Measurements from ENCODE around the gene SSR1.
A peak's percentile ranks its signal among the peaks of the same experiment; 100 is the strongest.
"Not testable (repeated sequence)": the region's sequence is repeated elsewhere in the genome, so short reads cannot be mapped to it uniquely, and the experiment has no call there.

SSR1 gene

GRCh38 chr6:7274525-7274924, 38.5 kb downstream of the SSR1 start:
- not testable (repeated sequence) for DNase-seq

- DNase-seq: no peak
Measured at GRCh38 chr6:7273709-7274108, 39.3 kb downstream of the SSR1 start.

GRCh38 chr6:7271205-7271534, 41.8 kb downstream of the SSR1 start:
- DNase-seq: no peak

- no peak for DNase-seq
Measured at GRCh38 chr6:7270320-7271204, 42.4 kb downstream of the SSR1 start.

GRCh38 chr6:7269816-7270215, 43.2 kb downstream of the SSR1 start:
- no peak for DNase-seq

GRCh38 chr6:7268816-7269555, 44.0 kb downstream of the SSR1 start:
- no peak for DNase-seq

- no peak for DNase-seq
Measured at GRCh38 chr6:7268362-7268761, 44.6 kb downstream of the SSR1 start.

GRCh38 chr6:7267466-7268091, 45.4 kb downstream of the SSR1 start:
- DNase-seq: no peak

- no peak for DNase-seq
Measured at GRCh38 chr6:7267071-7267465, 45.9 kb downstream of the SSR1 start.

- not testable (repeated sequence) for DNase-seq
Measured at GRCh38 chr6:7265385-7265726, 47.6 kb downstream of the SSR1 start.

- no peak for DNase-seq
Measured at GRCh38 chr6:7264686-7265384, 48.2 kb downstream of the SSR1 start.

- DNase-seq: no peak
Measured at GRCh38 chr6:7264041-7264440, 49.0 kb downstream of the SSR1 start.

GRCh38 chr6:7263519-7263805, 49.5 kb downstream of the SSR1 start:
- not testable (repeated sequence) for DNase-seq

- DNase-seq: no peak
Measured at GRCh38 chr6:7262746-7263518, 50.1 kb downstream of the SSR1 start.

GRCh38 chr6:7261852-7262461, 51.0 kb downstream of the SSR1 start:
- no peak for DNase-seq

GRCh38 chr6:7261032-7261841, 51.8 kb downstream of the SSR1 start:
- peak; percentile 61 for DNase-seq

- no peak for DNase-seq
Measured at GRCh38 chr6:7260291-7261031, 52.5 kb downstream of the SSR1 start.

GRCh38 chr6:7258231-7258763, 54.7 kb downstream of the SSR1 start:
- DNase-seq: no peak

GRCh38 chr6:7257521-7258230, 55.3 kb downstream of the SSR1 start:
- DNase-seq: no peak

GRCh38 chr6:7256785-7257184, 56.2 kb downstream of the SSR1 start:
- DNase-seq: no peak
